Natural killer cell treated with Interleukin-12 subunit alpha and Interleukin-12 subunit beta and Interleukin-15 and Interleukin-18, amount 100 ng/mL, for 72 hours (primary cell): ENCODE data around the gene HIVEP2. TPM values are rescaled to one million over a fixed set of nuclear protein-coding genes. Genes with fewer than 3 reads are reported as not detected.

Experiments used
- ATAC-seq, 2 donors: fragments of 150-1000 bp; cut with Tn5 transposase in 1 of 2; sonication (Bioruptor Pico), chemical (Tn5 transposase) in 1 of 2; 2 replicates each; pipeline ENCODE4 v1.10.0; 2021
- DNase-seq: peaks from one replicate; pipeline ENCODE4 v3.0.0; 2022; ENCODE audit warnings: low spot score
- H3K27ac Mint-ChIP-seq, 2 donors: 1 replicate in 1 of 2; 2 replicates in 1 of 2; pipeline ENCODE4 v1.8.0; 2022; ENCODE audit warnings: mixed read lengths in 2 of 2, mild to moderate bottlenecking in 1 of 2, moderate library complexity in 1 of 2
- H3K27me3 Mint-ChIP-seq, 2 donors: 1 replicate in 1 of 2; 2 replicates in 1 of 2; pipeline ENCODE4 v1.8.0; 2022; ENCODE audit warnings: mixed read lengths in 2 of 2
- H3K36me3 Mint-ChIP-seq: one replicate; pipeline ENCODE4 v1.8.0; 2022; ENCODE audit warnings: mixed read lengths
- H3K4me1 Mint-ChIP-seq, 2 donors: 1 replicate in 1 of 2; 2 replicates in 1 of 2; pipeline ENCODE4 v1.8.0; 2022; ENCODE audit warnings: low read depth in 2 of 2, mixed read lengths in 2 of 2, mild to moderate bottlenecking in 1 of 2
- H3K4me3 Mint-ChIP-seq: one replicate; pipeline ENCODE4 v1.8.0; 2022; ENCODE audit warnings: mixed read lengths
- H3K9me3 Mint-ChIP-seq: 2 replicates; pipeline ENCODE4 v1.8.0; 2022; ENCODE audit warnings: mixed read lengths
- total RNA-seq, 2 donors: library from RNA; stranded (reverse); gene quantifications; one replicate each; pipeline ENCODE4 v1.2.3, GENCODE V29; 2022

Gene HIVEP2
- total RNA-seq, 2 donors from 2014 or later: 45.7 to 58.1 TPM

DNA sequence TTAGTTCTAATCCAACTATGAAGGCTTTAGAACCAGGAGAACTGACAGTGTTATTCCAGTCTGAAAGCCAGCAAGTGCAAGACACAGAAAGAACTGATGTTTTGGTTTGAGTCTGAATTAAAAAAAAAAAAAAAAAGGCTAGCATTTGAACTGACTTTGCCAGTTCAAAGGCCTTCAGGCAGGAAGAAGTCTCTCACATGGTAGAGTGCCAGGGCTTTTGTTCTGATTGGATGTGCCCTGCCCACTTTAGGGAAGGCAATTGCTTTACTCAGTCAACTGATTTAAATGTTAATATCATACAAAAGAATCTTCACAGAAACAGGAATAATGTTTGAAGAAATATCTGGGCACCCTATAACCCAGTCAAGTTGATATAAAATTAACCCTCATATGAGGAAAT lies 212.2 kb downstream of the HIVEP2 start:
- ATAC-seq: no peak
- Mint-ChIP-seq H3K27ac (no peak overlapping the region), H3K9me3 (no peaks in the 10 kb centered on the region), H3K4me1 (peaks cover 6 to 9% of the 10 kb centered on the region in 2 donors), H3K4me3 (no peak overlapping the region), H3K27me3 (peaks cover 16% of the 10 kb centered on the region in 2 donors), H3K36me3 (no peaks in the 10 kb centered on the region)
- DNase-seq: no peak

DNA sequence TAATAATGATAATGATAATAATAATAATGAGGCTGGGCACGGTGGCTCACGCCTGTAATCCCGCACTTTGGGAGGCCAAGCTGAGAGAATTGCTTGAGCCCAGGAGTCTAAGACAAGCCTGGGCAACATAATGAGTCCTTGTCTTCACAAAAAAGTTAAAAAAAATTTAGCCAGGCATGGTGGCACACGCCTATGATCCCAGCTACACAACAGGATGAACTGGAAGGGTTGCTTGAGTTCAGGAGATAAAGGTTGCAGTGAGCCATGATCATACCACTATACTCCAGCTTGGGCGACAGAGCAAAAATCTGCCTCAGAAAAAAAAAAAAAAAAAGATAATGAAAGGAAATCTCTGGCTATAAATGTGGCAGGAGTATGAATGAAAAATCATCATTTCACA lies 213.4 kb downstream of the HIVEP2 start:
- Mint-ChIP-seq H3K9me3 (no peaks in the 10 kb centered on the region), H3K27me3 (peaks cover 16% of the 10 kb centered on the region in 2 donors), H3K36me3 (no peaks in the 10 kb centered on the region), H3K4me3 (no peak overlapping the region), H3K27ac (no peak overlapping the region), H3K4me1 (peaks cover 6 to 9% of the 10 kb centered on the region in 2 donors)
- ATAC-seq (no peak), DNase-seq (no peak)

- Mint-ChIP-seq H3K36me3 (no peaks in the 10 kb centered on the region), H3K27me3 (peaks cover 16% of the 10 kb centered on the region in 2 donors), H3K4me3 (no peak overlapping the region), H3K27ac (no peak overlapping the region), H3K4me1 (peaks cover 6 to 9% of the 10 kb centered on the region in 2 donors), H3K9me3 (no peaks in the 10 kb centered on the region)
- DNase-seq (no peak), ATAC-seq (no peak)
Observed at GRCh38 chr6:142729618-142730017, 215.4 kb downstream of the HIVEP2 start.

- DNase-seq (no peak), ATAC-seq (no peak)
- Mint-ChIP-seq H3K36me3 (no peaks in the 10 kb centered on the region), H3K4me1 (peaks cover 6 to 9% of the 10 kb centered on the region in 2 donors), H3K4me3 (no peak overlapping the region), H3K9me3 (no peaks in the 10 kb centered on the region), H3K27ac (no peak overlapping the region), H3K27me3 (peaks cover 16% of the 10 kb centered on the region in 2 donors)
Observed at GRCh38 chr6:142728910-142729481, 216.0 kb downstream of the HIVEP2 start.

DNA sequence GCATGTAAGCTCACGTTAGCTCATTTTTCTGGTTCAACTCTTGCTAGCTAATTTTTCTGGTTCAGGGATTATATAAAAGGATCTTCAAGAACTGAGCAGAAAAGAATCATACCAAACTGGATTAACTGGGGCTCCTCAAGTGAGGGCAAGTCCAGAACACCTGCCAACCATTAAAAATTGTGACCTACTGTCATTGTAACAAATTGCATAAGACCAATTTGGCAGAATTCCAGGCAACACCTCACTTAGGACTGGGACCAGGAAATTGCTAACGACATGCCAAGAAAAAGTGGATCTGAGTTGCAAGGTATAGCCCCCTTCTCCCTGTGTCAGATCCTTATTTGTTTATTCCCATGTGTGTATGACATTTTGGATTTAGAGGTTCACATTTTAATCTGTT lies 216.6 kb downstream of the HIVEP2 start:
- Mint-ChIP-seq H3K4me3 (no peak overlapping the region), H3K4me1 (peaks cover 6 to 9% of the 10 kb centered on the region in 2 donors)
- no peak for ATAC-seq

GRCh38 chr6:142726616-142727015 lies 218.4 kb downstream of the HIVEP2 start:
- H3K4me3 Mint-ChIP-seq: no peak overlapping the region
- H3K27me3 Mint-ChIP-seq: peaks cover 13% of the 10 kb centered on the region in 2 donors

More for the DNA sequence above, 216.6 kb downstream of the HIVEP2 start:
- no peak for DNase-seq
- H3K9me3 Mint-ChIP-seq: no peaks in the 10 kb centered on the region
- no peaks in the 10 kb centered on the region for H3K36me3 Mint-ChIP-seq
- H3K27ac Mint-ChIP-seq: no peak overlapping the region
- H3K27me3 Mint-ChIP-seq: peaks cover 13 to 16% of the 10 kb centered on the region in 2 donors

DNA sequence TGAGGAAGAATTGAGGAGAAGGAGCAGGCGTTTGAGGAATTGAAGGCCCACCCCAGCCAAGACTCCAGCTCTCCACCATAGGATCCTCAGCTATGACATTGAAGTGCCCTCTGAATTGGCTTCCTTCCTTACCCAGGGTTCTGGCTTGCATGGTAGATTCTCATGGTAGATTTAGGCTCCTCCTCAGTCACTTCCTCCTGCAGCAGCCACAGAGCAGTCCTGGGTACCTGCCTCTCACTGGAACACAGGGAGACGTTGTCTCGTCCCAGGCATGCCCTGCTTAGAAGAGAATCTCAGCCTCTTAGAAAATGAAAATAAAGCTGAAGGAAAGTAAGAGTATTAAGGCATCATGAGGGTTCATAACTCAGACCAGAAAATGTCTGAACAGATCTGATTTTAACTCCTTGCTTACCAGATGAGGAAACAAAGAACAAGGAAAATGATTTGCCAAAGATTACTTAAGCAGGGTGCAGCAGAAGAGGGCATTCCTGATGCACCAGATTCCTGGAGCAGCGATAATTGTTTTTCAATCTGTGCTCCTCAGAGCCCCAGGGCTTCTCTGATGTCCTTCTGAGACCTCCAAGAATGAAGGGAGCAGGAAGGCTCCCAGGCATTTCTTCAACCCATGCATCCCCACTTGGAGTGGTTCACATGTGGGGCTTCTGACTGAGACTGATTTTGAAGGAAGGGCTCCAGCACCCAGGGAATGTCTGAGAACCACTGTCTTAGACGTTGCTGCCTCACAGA lies 219.8 kb downstream of the HIVEP2 start:
- DNase-seq (no peak), ATAC-seq (no peak)
- Mint-ChIP-seq H3K36me3 (peaks cover 7% of the 10 kb centered on the region), H3K9me3 (no peaks in the 10 kb centered on the region), H3K4me3 (no peak overlapping the region), H3K27ac (no peak overlapping the region), H3K4me1 (peaks cover 6 to 9% of the 10 kb centered on the region in 2 donors), H3K27me3 (peaks cover 11 to 25% of the 10 kb centered on the region in 2 donors)

More at GRCh38 chr6:142726616-142727015, 218.4 kb downstream of the HIVEP2 start:
- Mint-ChIP-seq H3K9me3 (no peaks in the 10 kb centered on the region), H3K4me1 (peaks cover 6 to 9% of the 10 kb centered on the region in 2 donors), H3K36me3 (no peaks in the 10 kb centered on the region), H3K27ac (no peak overlapping the region)
- ATAC-seq (no peak), DNase-seq (no peak)

DNA sequence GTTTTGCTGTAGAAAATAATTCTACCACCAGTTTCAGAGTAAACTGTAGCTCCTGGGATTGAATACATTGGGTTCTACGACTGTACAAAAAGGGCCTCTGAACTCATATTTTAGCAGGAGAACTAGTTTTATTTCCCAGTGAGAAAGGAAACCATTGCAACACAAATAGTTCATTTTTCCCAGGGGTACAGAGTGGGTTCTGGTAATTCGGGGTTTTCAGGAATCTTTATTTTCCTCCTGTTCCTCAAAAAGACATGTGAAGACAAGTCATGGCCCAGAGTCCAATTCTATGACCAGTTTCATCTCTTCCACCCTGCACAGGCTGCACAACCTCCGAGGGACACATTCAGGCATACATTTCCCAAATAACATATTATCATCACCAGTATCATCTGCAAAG lies 222.1 kb downstream of the HIVEP2 start:
- Mint-ChIP-seq H3K4me3 (no peak overlapping the region), H3K27ac (no peak overlapping the region), H3K9me3 (peaks cover 12% of the 10 kb centered on the region), H3K36me3 (peaks cover 25% of the 10 kb centered on the region), H3K27me3 (peaks cover 7 to 31% of the 10 kb centered on the region in 2 donors), H3K4me1 (no peaks in the 10 kb centered on the region)
- no peak for DNase-seq
- ATAC-seq: no peak

DNA sequence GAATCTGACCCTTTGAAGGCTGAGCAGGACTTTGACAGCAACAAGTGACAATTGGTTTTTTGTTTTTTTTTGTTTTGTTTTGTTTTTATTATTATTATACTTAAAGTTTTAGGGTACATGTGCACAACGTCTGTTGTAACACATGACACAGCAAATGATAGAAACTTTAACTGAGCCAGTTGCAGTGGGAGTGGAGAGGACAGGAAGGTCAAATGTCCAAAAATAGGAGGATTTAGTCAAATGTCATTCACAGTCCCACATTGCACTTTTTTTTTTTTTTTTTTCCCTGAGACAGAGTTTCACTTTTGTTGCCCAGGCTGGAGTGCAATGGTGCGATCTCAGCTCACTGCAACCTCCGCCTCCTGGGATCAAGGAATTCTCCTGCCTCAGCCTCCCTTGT lies 223.0 kb downstream of the HIVEP2 start:
- peaks cover 31% of the 10 kb centered on the region for H3K36me3 Mint-ChIP-seq
- DNase-seq: no peak
- H3K27ac Mint-ChIP-seq: no peak overlapping the region
- ATAC-seq: no peak
- H3K4me1 Mint-ChIP-seq: no peaks in the 10 kb centered on the region
- H3K9me3 Mint-ChIP-seq: peaks cover 15% of the 10 kb centered on the region
- H3K4me3 Mint-ChIP-seq: no peak overlapping the region
- peaks cover 10 to 38% of the 10 kb centered on the region in 2 donors for H3K27me3 Mint-ChIP-seq

DNA sequence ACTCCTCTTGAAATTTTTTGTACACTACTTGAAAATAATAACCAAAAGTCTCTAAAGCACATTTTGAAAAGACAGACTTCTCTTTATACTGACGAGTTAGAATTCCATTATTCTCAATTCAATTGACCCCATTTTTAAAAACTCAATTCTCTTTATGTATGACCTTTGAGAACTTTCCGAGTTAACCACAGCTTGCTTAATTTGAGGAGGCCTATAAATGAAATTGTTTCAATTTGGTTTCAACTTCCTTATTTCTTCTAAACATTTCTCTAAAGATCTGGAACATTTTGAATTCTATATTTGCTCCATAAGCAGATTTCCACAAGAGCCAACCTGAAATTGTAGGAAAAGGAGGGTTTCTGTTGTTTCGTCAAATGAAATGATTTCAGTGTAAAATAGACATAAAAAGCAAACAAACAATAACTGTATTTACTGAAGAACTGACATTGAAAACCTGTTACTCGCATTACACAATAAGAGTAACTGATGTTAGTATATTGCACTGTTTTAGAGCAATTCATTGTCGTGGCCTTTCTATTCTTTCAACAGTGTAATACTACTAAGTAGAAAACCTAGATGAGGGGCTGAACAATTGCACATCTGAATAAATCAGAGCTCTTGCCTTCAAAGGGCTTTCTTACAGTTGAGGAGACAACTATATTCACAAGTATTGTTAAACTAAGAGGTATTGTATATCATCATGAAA lies 223.6 kb downstream of the HIVEP2 start:
- DNase-seq (no peak), ATAC-seq (no peak)
- Mint-ChIP-seq H3K27me3 (peaks cover 10 to 38% of the 10 kb centered on the region in 2 donors), H3K4me3 (no peak overlapping the region), H3K4me1 (no peaks in the 10 kb centered on the region), H3K27ac (no peak overlapping the region), H3K9me3 (peaks cover 15% of the 10 kb centered on the region), H3K36me3 (peaks cover 31% of the 10 kb centered on the region)

- no peaks in the 10 kb centered on the region for H3K4me1 Mint-ChIP-seq
- H3K27me3 Mint-ChIP-seq: peaks cover 14 to 45% of the 10 kb centered on the region in 2 donors
- ATAC-seq (no peak), DNase-seq (no peak)
- peaks cover 15% of the 10 kb centered on the region for H3K9me3 Mint-ChIP-seq
- no peak overlapping the region for H3K4me3 Mint-ChIP-seq
- H3K27ac Mint-ChIP-seq: no peak overlapping the region
- peaks cover 31% of the 10 kb centered on the region for H3K36me3 Mint-ChIP-seq
Observed at GRCh38 chr6:142718667-142719191, 226.2 kb downstream of the HIVEP2 start.

DNA sequence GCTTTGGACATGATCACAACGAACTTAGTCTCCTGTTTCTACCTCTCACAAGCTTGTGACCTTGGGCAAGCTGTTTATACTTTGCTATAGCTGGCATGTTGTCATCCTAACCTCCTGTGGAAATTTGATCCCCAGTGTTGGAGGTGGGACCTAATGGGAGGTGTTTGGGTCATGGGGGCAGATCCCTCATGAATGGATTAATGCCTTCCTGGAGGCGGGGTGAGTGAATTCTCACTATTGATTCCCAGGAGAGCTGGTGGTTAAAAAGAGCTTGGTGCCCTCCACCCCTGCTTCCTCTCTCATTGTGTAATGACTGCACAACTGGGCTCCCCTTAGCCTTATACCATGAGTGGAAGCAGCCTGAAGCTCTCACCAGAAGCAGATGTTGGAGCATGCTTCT lies 228.9 kb downstream of the HIVEP2 start:
- no peak overlapping the region for H3K4me3 Mint-ChIP-seq
- no peak for ATAC-seq

GRCh38 chr6:142714951-142715785 lies 229.8 kb downstream of the HIVEP2 start:
- H3K4me1 Mint-ChIP-seq: no peaks in the 10 kb centered on the region
- H3K27ac Mint-ChIP-seq: no peak overlapping the region
- H3K27me3 Mint-ChIP-seq: peaks cover 10 to 31% of the 10 kb centered on the region in 2 donors
- peaks cover 23% of the 10 kb centered on the region for H3K36me3 Mint-ChIP-seq
- ATAC-seq: no peak
- H3K4me3 Mint-ChIP-seq: no peak overlapping the region
- no peak for DNase-seq
- peaks cover 15% of the 10 kb centered on the region for H3K9me3 Mint-ChIP-seq

More for the DNA sequence above, 228.9 kb downstream of the HIVEP2 start:
- H3K4me1 Mint-ChIP-seq: no peaks in the 10 kb centered on the region
- peaks cover 26% of the 10 kb centered on the region for H3K36me3 Mint-ChIP-seq
- H3K9me3 Mint-ChIP-seq: peaks cover 15% of the 10 kb centered on the region
- peaks cover 11 to 37% of the 10 kb centered on the region in 2 donors for H3K27me3 Mint-ChIP-seq
- DNase-seq: no peak
- H3K27ac Mint-ChIP-seq: no peak overlapping the region
